Psoas muscle (tissue), 8 donors: ENCODE data around the gene SSC4D. TPM values are rescaled to one million over a fixed set of nuclear protein-coding genes. Genes with fewer than 3 reads are reported as not detected.
A peak's percentile ranks its signal among the peaks of the same experiment; 100 is the strongest.

Experiments used
- ATAC-seq, 4 donors: fragments of 200-7000 bp; cut with Tn5 transposase; one replicate each; pipeline ENCODE4 v1.9.1; 2020; ENCODE audit warnings: moderate library complexity in 3 of 4, mild to moderate bottlenecking in 2 of 4
- DNase-seq, 2 donors: peaks; one replicate each; pipeline ENCODE4 v3.0.0-alpha.2; 2020
- H3K27ac ChIP-seq: fragments of 200-600 bp; one replicate; pipeline ENCODE4 v1.8.0; 2022
- H3K27me3 ChIP-seq, 3 donors: fragments of 200-600 bp in 1 of 3; one replicate each; pipeline versions ENCODE4 v1.6.1 to v1.8.0; 2013 to 2022; ENCODE audit warnings: low read length in 2 of 3, mild to moderate bottlenecking in 2 of 3, moderate library complexity in 1 of 3; ENCODE audit not compliant: insufficient read depth in 3 of 3
- H3K36me3 ChIP-seq, 2 donors: fragments of 200-600 bp in 1 of 2; one replicate each; pipeline versions ENCODE4 v1.6.1 to v1.8.0; 2013 to 2022; ENCODE audit warnings: low read depth in 1 of 2, mild to moderate bottlenecking in 1 of 2, moderate library complexity in 1 of 2; ENCODE audit not compliant: insufficient read depth in 1 of 2
- H3K4me1 ChIP-seq: fragments of 200-600 bp; one replicate; pipeline ENCODE4 v1.8.0; 2022
- H3K4me3 ChIP-seq: fragments of 200-600 bp; one replicate; pipeline ENCODE4 v1.8.0; 2022; ENCODE audit warnings: mild to moderate bottlenecking
- H3K9me3 ChIP-seq: fragments of 200-600 bp; one replicate; pipeline ENCODE4 v1.8.0; 2022
- WGBS, 3 donors: extraction: QIAGEN DNeasy Blood & Tissue Kit; methylation state at CpG; one replicate each; pipeline versions ENCODE4 v1.1.6 to v1.1.7; 2013; 5-methylcytosine and 5-hydroxymethylcytosine counted together
- intact Hi-C, 2 donors: fragments of 100-400 bp; cut with DNase I; formaldehyde crosslinking; loops; one replicate each; pipeline versions ENCODE4 v1.11.0 to v1.14.2; 2022
- polyA plus RNA-seq, 3 donors: library from polyadenylated mRNA; stranded (reverse); fragments of 200-250 nt; gene quantifications; one replicate each; pipeline ENCODE4 v1.2.3, GENCODE V29; 2013
- total RNA-seq, 4 donors: library from RNA; stranded (reverse); fragmentation: NEBNext Ultra II Directional in 2 of 4; extraction: Animal tissue kit (Norgen Biotek cat#: 25700) in 2 of 4; gene quantifications; one replicate each; pipeline versions ENCODE4 v1.2.1 to v1.2.4, GENCODE V29; 2021 to 2023
- TF ChIP-seq, protein P1 (sequence below): fragments of 200-600 bp; IDR thresholded peaks from one replicate; pipeline ENCODE4 v1.8.0; 2022; ENCODE audit warnings: antibody characterized with exemption
- donor health status: healthy with polysubstance abuse.
- donor health status: DM: no; HTN: no; CAD: no; lungs with moderate emphysema.
- donor health status: Bipolar disorder and iron deficiency.
- donor health status: healthy.
- donor health status: DM: yes; HTN: yes; CAD: no.
- donor health status: DM: no; HTN: no; CAD: no.
- donor health status: DM: no; HTN: no; CAD: no.
- donor health status: DM: yes; HTN: yes; CAD: no.

The SSC4D gene
- total and polyA plus RNA-seq, 7 donors, result 0.79 to 3.3 (median 1.0) TPM

DNA sequence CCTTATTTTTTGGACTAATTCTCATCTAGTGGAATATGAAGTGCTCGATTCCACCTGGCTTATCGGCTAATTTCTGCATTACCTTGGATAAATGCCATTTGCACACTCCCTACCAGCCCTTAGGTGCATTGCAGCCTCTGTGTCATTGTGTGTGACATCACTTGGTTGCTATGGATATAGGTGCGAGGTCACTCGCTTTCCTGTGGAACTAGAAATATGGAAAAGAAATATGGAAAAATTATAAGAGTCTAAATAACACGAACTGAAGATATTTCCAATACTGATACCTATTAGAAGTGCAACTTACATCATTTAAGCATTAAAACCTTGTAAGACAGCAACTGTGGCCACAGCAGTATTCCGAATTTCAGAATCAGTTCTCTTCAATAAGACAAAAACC is 52.7 kb downstream of the SSC4D start:
- peak overlapping the region; percentile 100 for H3K27ac ChIP-seq
- intact Hi-C loops, result no loop called here
- ATAC-seq (no peak), DNase-seq (no peak)
- no peaks in the 10 kb centered on the region for H3K9me3 ChIP-seq
- peak overlapping the region; percentile 99 for H3K4me3 ChIP-seq
- H3K27me3 ChIP-seq, result no peaks in the 10 kb centered on the region
- TF ChIP-seq, protein P1, sequence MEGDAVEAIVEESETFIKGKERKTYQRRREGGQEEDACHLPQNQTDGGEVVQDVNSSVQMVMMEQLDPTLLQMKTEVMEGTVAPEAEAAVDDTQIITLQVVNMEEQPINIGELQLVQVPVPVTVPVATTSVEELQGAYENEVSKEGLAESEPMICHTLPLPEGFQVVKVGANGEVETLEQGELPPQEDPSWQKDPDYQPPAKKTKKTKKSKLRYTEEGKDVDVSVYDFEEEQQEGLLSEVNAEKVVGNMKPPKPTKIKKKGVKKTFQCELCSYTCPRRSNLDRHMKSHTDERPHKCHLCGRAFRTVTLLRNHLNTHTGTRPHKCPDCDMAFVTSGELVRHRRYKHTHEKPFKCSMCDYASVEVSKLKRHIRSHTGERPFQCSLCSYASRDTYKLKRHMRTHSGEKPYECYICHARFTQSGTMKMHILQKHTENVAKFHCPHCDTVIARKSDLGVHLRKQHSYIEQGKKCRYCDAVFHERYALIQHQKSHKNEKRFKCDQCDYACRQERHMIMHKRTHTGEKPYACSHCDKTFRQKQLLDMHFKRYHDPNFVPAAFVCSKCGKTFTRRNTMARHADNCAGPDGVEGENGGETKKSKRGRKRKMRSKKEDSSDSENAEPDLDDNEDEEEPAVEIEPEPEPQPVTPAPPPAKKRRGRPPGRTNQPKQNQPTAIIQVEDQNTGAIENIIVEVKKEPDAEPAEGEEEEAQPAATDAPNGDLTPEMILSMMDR, result no peak
- peaks cover 55% of the 10 kb centered on the region for H3K4me1 ChIP-seq
- H3K36me3 ChIP-seq, result peaks cover 2 to 11% of the 10 kb centered on the region in 2 donors
- WGBS, 3 donors, result 23 to 35% (median 27%) methylated on average over 6 of the region's 6 CpGs

DNA sequence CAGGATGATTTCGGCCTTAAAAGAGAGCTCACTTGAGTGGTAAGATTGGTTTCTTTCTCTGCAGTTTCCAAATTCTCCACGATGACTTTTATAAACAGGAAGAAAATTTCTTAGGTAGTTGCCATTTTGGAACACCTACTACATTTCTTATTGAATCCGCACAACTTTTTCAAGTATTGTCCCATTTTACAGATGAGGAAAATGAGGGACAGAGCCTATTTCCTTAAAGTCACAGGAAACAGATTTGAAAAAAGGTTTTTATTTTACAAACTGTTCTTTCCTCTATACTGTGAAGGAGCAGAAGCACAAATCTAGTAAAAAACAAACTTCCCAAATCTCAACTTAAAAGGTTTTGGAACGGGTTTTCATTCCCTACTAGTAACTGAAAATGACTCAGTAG is 53.4 kb downstream of the SSC4D start:
- peak overlapping the region; percentile 99 for H3K4me3 ChIP-seq
- peaks cover 2 to 11% of the 10 kb centered on the region in 2 donors for H3K36me3 ChIP-seq
- no peaks in the 10 kb centered on the region for H3K9me3 ChIP-seq
- intact Hi-C loops, result no loop called here
- TF ChIP-seq, protein P1, result no peak
- ATAC-seq, result no peak
- no peak for DNase-seq
- H3K27me3 ChIP-seq, result no peaks in the 10 kb centered on the region
- H3K27ac ChIP-seq, result peak overlapping the region; percentile 100
- H3K4me1 ChIP-seq, result peaks cover 62% of the 10 kb centered on the region
- 86 to 89% (median 87%) methylated on average over 4 of the region's 4 CpGs for WGBS, 3 donors

DNA sequence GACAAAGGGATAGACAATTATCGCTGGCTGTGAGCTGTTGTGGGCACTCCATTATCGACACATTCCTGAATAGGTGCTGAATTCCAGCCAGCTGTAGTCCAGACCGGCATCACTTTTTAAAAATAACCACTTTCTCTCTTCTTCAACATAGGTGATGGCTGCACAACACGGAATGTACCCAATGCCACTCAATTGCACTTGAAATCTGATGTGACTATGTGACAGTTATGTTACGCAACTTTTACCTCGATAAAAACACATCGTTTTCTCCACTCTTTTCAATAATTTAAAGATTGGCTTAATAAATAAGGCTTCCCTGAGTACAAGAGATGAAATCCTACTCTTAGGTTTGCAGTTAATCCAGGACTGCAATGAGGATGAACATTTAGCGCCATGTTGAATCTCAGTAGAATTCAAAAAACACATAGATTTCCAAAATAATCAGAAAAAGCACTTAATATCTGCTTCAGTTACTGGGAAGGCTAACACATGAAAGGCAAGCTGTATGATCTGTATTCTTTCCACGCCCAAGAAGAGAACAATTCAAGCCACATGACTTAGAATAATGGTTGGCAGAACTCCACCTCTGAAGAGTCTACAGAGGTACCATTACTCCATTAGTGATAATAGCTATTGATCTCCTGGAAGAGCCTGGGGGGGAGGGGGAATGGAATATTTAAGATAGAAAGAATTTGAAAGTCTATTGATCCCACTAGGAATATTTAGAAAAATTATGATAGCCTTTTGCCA is 54.3 kb downstream of the SSC4D start:
- DNase-seq (no peak), ATAC-seq (no peak)
- Histone ChIP-seq H3K27me3 (no peaks in the 10 kb centered on the region), H3K27ac (peak overlapping the region; percentile 100), H3K9me3 (no peaks in the 10 kb centered on the region), H3K4me3 (peak overlapping the region; percentile 99), H3K4me1 (peaks cover 71% of the 10 kb centered on the region), H3K36me3 (peaks cover 2 to 17% of the 10 kb centered on the region in 2 donors)
- WGBS, 3 donors, result 43 to 66% (median 49%) methylated on average over 9 of the region's 9 CpGs
- TF ChIP-seq, protein P1, result no peak
- intact Hi-C loops, result no loop called here

GRCh38 chr7:76354516-76354915 is 55.0 kb downstream of the SSC4D start:
- intact Hi-C loops, result no loop called here
- peaks cover 72% of the 10 kb centered on the region for H3K4me1 ChIP-seq
- TF ChIP-seq, protein P1, result no peak
- H3K27ac ChIP-seq, result peak overlapping the region; percentile 100
- DNase-seq (no peak), ATAC-seq (no peak)
- no peaks in the 10 kb centered on the region for H3K27me3 ChIP-seq
- peak overlapping the region; percentile 99 for H3K4me3 ChIP-seq
- no peaks in the 10 kb centered on the region for H3K9me3 ChIP-seq
- whole genome bisulfite sequencing, 3 donors, result 72 to 78% (median 72%) methylated on average over 4 of the region's 4 CpGs
- H3K36me3 ChIP-seq, result peaks cover 2 to 24% of the 10 kb centered on the region in 2 donors

GRCh38 chr7:76353744-76354143 is 55.8 kb downstream of the SSC4D start:
- peak overlapping the region; percentile 100 for H3K27ac ChIP-seq
- ATAC-seq, result no peak
- WGBS, 3 donors, result 94 to 96% (median 96%) methylated on average over 5 of the region's 5 CpGs

More at GRCh38 chr7:76353744-76354143, 55.8 kb downstream of the SSC4D start:
- Histone ChIP-seq H3K36me3 (peaks cover 2 to 30% of the 10 kb centered on the region in 2 donors), H3K4me3 (peak overlapping the region; percentile 99), H3K27me3 (no peaks in the 10 kb centered on the region), H3K4me1 (peaks cover 77% of the 10 kb centered on the region), H3K9me3 (no peaks in the 10 kb centered on the region)
- intact Hi-C loops, result no loop called here
- no peak for DNase-seq
- TF ChIP-seq, protein P1, result no peak
